ENCODE results near the gene GFOD1.

The GFOD1 gene

DNA sequence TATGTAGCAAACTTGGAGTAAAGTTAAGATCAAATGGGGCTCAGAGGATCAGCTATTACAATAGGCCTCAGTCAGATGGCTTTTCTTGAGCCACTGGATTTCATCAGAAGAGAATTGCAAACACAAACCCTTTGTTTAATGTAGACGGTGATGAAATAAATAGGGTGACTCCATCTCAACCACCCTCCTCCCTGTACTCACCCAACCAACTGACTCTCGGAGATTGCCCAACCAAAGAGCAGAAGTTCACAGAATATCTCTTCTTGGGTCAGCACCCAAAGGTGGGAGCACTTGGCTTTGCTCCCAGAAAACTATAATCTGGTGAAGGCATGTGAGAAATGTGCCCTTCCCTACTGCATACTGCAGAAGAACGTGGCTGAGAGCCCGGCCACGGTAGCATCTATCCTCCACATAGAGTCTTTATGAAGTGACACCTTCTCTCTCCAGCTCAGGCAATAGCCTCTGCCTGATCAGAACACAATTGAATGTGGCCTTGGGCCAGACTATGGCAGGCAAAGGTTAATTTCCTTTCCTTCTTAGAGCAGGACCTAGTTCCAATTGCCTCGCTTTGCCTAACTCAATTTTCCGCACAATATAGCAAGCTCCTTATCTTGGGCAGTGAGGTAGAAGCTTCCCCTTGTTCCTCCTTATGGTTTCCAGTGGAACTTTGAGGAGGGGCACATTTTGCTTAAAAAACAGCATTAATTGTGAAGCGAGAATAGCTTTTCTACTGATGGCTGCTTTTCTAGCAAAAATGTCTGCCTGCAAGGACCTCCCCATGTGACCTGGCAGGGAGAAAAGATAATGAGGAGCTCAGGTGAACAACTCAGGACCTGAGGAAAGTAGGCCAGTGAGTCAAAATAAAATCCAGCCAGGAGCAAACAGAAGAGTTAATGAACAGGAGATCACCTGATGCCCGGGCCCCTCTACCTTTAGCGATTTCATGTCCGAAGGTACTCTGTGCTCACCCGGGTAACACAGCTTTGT is 79.4 kb downstream of the GFOD1 start:
- no peak for TF ChIP-seq CTCF (IDR thresholded peaks at IDR 0.05; ENCODE audit: borderline replicate concordance, insufficient read depth, low read depth, low read length)
- no peak overlapping the region for H3K4me3 ChIP-seq (ENCODE audit: low read depth, low read length)

GRCh38 chr6:13407368-13407708 is 80.1 kb downstream of the GFOD1 start:
- no peak for TF ChIP-seq CTCF (IDR thresholded peaks at IDR 0.05; ENCODE audit: borderline replicate concordance, insufficient read depth, low read depth, low read length)
- H3K4me3 ChIP-seq (ENCODE audit: low read depth, low read length): no peak overlapping the region

DNA sequence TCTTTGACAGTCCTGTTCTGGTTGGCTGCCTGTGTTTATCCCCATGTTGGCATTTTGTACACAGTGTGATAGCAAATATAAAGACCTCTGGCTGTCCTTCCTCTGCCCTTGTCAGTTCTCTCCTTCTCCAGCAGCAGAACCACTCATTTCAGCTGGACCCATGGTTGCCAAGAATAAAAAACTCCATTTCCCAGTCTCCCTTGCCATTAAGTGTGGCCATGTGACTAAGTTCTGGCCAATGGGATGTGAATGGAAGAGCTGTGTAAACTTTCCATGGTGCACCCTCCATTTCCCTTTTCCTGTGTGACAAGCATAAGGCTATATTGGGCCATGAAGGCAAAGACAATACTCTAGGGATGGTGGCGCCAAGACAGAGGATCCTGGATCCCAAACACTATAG is 80.6 kb downstream of the GFOD1 start:
- TF ChIP-seq CTCF (IDR thresholded peaks at IDR 0.05; ENCODE audit: borderline replicate concordance, insufficient read depth, low read depth, low read length): no peak
- H3K4me3 ChIP-seq (ENCODE audit: low read depth, low read length): no peak overlapping the region

GRCh38 chr6:13405961-13406477 is 81.4 kb downstream of the GFOD1 start:
- H3K4me3 ChIP-seq (ENCODE audit: low read depth, low read length): no peak overlapping the region
- no peak for TF ChIP-seq CTCF (IDR thresholded peaks at IDR 0.05; ENCODE audit: borderline replicate concordance, insufficient read depth, low read depth, low read length)

DNA sequence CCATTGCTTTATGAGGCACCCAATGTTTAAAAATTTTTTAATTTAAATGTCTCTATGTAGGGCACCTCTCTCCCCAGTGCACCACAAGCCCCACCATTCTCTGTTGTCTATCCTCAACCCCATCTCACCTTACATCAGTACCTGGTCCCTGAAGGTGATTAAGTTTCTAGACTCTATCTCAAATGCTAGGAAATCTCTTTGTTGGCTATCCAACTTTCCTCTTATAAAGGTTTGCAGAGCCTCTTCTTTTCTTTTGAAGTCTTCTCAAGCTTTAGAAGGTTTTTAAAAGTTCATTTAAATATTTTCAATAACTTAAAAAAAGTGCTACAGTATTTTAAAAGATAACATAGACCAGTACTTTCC is 82.5 kb downstream of the GFOD1 start:
- no peak for TF ChIP-seq CTCF (IDR thresholded peaks at IDR 0.05; ENCODE audit: borderline replicate concordance, insufficient read depth, low read depth, low read length)
- H3K4me3 ChIP-seq (ENCODE audit: low read depth, low read length): no peak overlapping the region

DNA sequence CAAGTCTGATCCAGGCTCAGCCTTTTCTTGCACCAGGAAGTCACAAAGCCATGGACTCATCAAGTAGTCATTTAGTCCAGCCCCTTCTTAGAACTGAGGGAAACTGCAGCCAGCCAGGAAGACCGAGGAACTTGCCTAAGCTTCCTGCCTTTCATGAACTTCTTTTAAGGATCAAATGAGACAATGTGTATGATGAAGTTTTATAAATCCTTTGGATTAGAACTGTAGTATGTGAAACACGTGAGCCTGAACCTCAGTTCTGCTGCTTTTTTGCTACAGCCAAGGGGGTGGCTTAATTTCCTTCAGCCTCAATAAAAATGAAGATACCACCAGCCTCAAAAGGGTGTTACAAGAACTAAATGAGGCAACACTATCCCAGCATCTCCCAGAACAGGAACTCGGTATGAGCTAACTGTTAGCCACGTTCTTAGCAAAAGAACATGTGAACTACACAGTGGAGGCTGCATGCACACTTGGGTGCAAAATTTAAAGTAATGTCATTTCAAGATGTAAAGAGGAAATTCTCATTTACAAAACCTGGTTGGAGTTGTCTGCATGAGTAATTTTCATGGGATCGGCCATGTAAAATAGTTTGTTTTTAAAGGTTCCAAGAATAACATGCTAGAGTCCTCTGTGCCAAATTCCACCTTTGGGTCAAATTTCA is 83.0 kb downstream of the GFOD1 start:
- TF ChIP-seq CTCF (IDR thresholded peaks at IDR 0.05; ENCODE audit: borderline replicate concordance, insufficient read depth, low read depth, low read length): no peak
- no peak overlapping the region for H3K4me3 ChIP-seq (ENCODE audit: low read depth, low read length)

Data from GM12875 (cell line).